ENCODE data around the gene ATRAID.

DNA sequence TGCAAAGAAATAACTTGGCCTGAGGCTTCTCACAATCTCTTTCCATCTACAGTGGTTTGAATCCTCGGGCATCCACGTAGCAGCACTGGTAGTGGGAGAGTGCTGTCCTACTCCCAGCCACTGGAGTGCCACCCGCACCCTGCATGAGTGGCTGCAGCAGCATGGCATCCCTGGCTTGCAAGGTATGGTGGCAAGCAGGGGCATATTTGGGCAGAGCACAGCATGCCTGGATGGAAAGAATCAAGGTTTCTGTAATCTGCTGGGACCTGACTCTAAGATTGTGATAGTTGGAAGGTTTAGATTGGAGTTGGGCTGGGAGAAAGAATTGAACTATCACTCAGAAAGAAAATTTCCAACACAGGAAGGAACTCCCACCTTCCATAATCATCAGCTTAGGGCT is 9.3 kb downstream of the ATRAID start:
- TF ChIP-seq, protein P1, sequence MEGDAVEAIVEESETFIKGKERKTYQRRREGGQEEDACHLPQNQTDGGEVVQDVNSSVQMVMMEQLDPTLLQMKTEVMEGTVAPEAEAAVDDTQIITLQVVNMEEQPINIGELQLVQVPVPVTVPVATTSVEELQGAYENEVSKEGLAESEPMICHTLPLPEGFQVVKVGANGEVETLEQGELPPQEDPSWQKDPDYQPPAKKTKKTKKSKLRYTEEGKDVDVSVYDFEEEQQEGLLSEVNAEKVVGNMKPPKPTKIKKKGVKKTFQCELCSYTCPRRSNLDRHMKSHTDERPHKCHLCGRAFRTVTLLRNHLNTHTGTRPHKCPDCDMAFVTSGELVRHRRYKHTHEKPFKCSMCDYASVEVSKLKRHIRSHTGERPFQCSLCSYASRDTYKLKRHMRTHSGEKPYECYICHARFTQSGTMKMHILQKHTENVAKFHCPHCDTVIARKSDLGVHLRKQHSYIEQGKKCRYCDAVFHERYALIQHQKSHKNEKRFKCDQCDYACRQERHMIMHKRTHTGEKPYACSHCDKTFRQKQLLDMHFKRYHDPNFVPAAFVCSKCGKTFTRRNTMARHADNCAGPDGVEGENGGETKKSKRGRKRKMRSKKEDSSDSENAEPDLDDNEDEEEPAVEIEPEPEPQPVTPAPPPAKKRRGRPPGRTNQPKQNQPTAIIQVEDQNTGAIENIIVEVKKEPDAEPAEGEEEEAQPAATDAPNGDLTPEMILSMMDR (IDR thresholded peaks at IDR 0.05): no peak
- no peak for TF ChIP-seq POLR2A (IDR thresholded peaks at IDR 0.05)
